AG20443 (cell line): ENCODE data around the gene HM13.
"Not testable (repeated sequence)": the region's sequence is repeated elsewhere in the genome, so short reads cannot be mapped to it uniquely, and the experiment has no call there.

Experiments used
- DNase-seq: peaks from one replicate; pipeline ENCODE4 v3.0.0; 2012; ENCODE audit warnings: low spot score, mixed read lengths

The HM13 gene

GRCh38 chr20:31514154-31515071, at the start of gene HM13:
Gene HM13, plus strand, starts transcription at chr20:31514442. Its CDS starts 110 bp downstream, at chr20:31514552.
- peak; percentile 99 for DNase-seq

- DNase-seq: not testable (repeated sequence)
Measured at GRCh38 chr20:31470946-31471345, 43.3 kb upstream of the HM13 start.

GRCh38 chr20:31472395-31473330, 41.6 kb upstream of the HM13 start:
- DNase-seq: peak; percentile 47

- no peak for DNase-seq
Measured at GRCh38 chr20:31473331-31474096, 40.7 kb upstream of the HM13 start.

- no peak for DNase-seq
Measured at GRCh38 chr20:31474097-31474436, 40.2 kb upstream of the HM13 start.

- peak; percentile 29 for DNase-seq
Measured at GRCh38 chr20:31474758-31475427, 39.3 kb upstream of the HM13 start, which contains the start of the genes DEFB124 and REM1. Gene DEFB124, minus strand, starts transcription at chr20:31475127. Its CDS starts 2,114 bp downstream, at chr20:31473013. Gene REM1, plus strand, starts transcription at chr20:31475288. Its CDS starts 1,158 bp downstream, at chr20:31476446.

GRCh38 chr20:31475472-31476293, 38.6 kb upstream of the HM13 start:
- peak; percentile 29 for DNase-seq

GRCh38 chr20:31476294-31476585, 38.0 kb upstream of the HM13 start:
- no peak for DNase-seq

GRCh38 chr20:31476643-31477215, 37.5 kb upstream of the HM13 start:
- no peak for DNase-seq

GRCh38 chr20:31484001-31484400, 30.2 kb upstream of the HM13 start:
- peak; percentile 83 for DNase-seq

GRCh38 chr20:31485450-31486339, 28.5 kb upstream of the HM13 start:
- peak; percentile 82 for DNase-seq

- no peak for DNase-seq
Measured at GRCh38 chr20:31488115-31488514, 26.1 kb upstream of the HM13 start.

- no peak for DNase-seq
Measured at GRCh38 chr20:31489152-31489551, 25.1 kb upstream of the HM13 start.

- DNase-seq: no peak
Measured at GRCh38 chr20:31490752-31491151, 23.5 kb upstream of the HM13 start.

- peak; percentile 66 for DNase-seq
Measured at GRCh38 chr20:31494131-31494530, 20.1 kb upstream of the HM13 start.

GRCh38 chr20:31496761-31497295, 17.4 kb upstream of the HM13 start:
- DNase-seq: peak; percentile 56

- peak; percentile 58 for DNase-seq
Measured at GRCh38 chr20:31497838-31498540, 16.3 kb upstream of the HM13 start.

- no peak for DNase-seq
Measured at GRCh38 chr20:31500527-31500926, 13.7 kb upstream of the HM13 start.
